Choroid plexus epithelial cell (primary cell): ENCODE results near the gene OPA3.

Experiments
- DNase-seq: peaks from one replicate; pipeline ENCODE4 v3.0.0-alpha.2; 2010; ENCODE audit warnings: low read depth
- H3K4me3 ChIP-seq: 2 replicates; pipeline ENCODE4 v1.5.1; 2011; ENCODE audit warnings: low read depth, mild to moderate bottlenecking, control low read depth, low read length, moderate library complexity
- TF ChIP-seq, protein P1 (sequence below): conservative IDR thresholded peaks from 2 replicates; pipeline ENCODE4 v1.5.1; 2011; ENCODE audit warnings: low read depth, mild to moderate bottlenecking, control low read depth, inconsistent platforms, low read length, moderate library complexity

The OPA3 gene

DNA sequence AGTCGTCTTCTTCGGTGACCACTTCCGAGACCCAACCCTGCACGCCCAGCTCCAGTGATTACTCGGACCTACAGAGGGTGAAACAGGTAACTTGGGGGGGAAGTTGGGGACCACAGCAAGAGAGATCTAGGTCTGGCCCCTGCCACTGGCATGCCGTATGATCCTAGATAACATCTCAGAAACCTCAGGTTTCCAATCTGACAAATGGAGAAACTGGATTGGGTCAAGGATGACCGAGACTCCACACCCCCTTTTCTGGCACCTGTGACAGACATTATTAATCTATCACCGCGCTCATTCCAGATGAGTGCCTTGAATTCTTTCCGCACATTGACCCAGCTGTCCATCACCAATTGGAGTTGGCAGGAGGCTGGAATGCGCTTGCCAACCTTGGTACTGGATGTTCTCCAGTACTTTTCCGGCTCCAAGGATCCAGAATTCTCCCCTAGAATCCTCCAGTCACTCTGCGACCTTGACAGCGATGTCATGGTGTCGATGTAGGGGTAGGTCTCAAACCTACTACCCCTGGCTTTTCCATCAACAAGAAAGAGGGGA is 60.0 kb downstream of the OPA3 start:
- TF ChIP-seq, protein P1, sequence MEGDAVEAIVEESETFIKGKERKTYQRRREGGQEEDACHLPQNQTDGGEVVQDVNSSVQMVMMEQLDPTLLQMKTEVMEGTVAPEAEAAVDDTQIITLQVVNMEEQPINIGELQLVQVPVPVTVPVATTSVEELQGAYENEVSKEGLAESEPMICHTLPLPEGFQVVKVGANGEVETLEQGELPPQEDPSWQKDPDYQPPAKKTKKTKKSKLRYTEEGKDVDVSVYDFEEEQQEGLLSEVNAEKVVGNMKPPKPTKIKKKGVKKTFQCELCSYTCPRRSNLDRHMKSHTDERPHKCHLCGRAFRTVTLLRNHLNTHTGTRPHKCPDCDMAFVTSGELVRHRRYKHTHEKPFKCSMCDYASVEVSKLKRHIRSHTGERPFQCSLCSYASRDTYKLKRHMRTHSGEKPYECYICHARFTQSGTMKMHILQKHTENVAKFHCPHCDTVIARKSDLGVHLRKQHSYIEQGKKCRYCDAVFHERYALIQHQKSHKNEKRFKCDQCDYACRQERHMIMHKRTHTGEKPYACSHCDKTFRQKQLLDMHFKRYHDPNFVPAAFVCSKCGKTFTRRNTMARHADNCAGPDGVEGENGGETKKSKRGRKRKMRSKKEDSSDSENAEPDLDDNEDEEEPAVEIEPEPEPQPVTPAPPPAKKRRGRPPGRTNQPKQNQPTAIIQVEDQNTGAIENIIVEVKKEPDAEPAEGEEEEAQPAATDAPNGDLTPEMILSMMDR: no peak
- no peak overlapping the region for H3K4me3 ChIP-seq
- DNase-seq: no peak

DNA sequence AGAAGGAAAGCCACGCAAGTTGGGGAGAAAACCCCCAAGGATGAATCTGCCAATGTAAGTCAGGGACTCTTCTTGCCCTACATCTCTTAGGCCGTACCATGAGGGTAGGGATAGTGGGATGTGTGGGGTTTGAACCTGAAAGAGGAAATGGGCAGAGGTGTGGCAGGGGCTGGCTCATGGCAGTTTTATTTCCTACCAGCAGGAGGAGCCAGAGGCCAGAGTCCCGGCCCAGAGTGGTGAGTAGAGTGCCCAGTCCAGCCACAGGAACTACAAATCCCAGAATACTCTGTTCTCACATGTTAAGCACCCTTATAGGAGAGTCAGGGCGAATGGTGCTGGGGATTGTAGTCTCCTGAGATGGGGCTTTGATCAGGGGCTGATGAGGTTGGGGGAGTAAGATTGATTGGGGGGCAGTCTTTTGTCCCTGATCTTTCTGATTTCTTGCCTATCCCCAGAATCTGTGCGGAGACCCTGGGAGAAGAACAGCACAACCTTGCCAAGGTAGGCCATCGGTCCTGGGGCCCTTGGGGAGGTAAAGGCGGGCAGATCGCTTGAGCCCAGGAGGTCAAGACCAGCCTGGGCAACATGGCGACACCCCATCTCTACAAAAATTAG is 60.9 kb downstream of the OPA3 start:
- peak; percentile 91 for DNase-seq
- TF ChIP-seq, protein P1: peak; percentile 90
- H3K4me3 ChIP-seq: no peak overlapping the region

DNA sequence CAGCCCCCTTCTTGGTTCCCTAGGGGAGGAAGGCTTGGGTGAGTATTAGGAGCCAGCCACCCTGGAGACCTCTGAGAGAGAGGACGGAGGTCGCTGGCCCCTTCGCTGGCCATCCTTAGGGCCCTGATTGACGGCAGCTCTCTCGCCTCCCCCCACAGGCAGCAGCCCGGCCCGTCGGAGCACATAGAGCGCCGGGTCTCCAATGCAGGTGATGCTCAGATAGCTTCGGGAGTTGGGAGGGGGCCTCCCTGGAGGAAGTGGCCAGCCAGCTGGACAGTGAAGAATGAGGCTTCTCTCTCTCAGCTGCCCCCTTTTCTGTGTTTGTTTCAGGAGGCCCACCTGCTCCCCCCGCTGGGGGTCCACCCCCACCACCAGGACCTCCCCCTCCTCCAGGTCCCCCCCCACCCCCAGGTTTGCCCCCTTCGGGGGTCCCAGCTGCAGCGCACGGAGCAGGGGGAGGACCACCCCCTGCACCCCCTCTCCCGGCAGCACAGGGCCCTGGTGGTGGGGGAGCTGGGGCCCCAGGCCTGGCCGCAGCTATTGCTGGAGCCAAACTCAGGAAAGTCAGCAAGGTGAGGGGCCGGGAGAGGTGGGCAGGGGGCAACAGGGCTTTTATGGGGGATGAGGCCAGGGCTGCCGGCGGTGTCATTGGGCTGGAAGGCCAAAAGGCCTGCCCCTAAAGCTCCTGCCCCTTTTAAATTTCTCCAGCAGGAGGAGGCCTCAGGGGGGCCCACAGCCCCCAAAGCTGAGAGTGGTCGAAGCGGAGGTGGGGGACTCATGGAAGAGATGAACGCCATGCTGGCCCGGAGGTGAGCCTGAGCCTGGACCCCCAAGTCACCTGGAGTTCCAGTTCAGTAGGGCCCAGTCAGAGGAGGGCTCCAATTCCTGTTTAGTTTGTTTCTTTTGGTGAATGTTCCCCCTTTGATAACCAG is 62.3 kb downstream of the OPA3 start:
- TF ChIP-seq, protein P1: no peak
- no peak for DNase-seq
- H3K4me3 ChIP-seq: no peak overlapping the region

GRCh38 chr19:45518469-45518826 is 66.2 kb downstream of the OPA3 start:
- H3K4me3 ChIP-seq: no peak overlapping the region
- DNase-seq: no peak
- TF ChIP-seq, protein P1: no peak

- H3K4me3 ChIP-seq: no peak overlapping the region
- TF ChIP-seq, protein P1: no peak
- DNase-seq: no peak
These were observed 66.7 kb downstream of the OPA3 start for GRCh38 chr19:45517641-45518468.

DNA sequence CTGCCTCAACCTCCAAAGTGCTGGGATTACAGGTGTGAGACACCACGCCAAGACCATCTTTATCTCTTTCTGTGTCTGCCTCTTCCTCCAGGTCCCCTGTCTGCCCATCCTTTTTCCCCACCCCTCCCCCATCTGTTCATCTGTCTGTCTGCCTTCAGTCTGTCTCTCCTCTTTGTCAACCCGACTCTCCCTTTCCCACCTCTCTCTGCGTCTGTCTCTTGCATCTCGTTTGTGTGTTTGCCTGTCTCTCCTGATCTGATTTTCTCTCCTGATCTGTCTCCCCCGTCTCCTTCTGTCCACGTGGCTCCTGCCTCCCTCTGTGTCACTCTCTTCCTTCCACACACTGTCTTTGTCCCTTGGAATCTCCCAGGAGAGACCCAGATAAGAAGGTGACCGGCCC is 67.4 kb downstream of the OPA3 start:
- no peak overlapping the region for H3K4me3 ChIP-seq
- DNase-seq: no peak
- TF ChIP-seq, protein P1: no peak
